K562 (cell line): ENCODE data around the gene TMC4. TPM values are rescaled to one million over a fixed set of nuclear protein-coding genes. Genes with fewer than 3 reads are reported as not detected.

ENCODE experiments used
- ATF7 ChIP-seq: fragments of 450-650 bp; IDR thresholded peaks from 2 replicates; pipeline ENCODE4 v1.7.1; 2014; ENCODE audit warnings: mild to moderate bottlenecking, moderate library complexity
- BRF2 ChIP-seq: IDR thresholded peaks from 3 replicates; pipeline ENCODE4 v1.6.1; 2011; ENCODE audit warnings: borderline replicate concordance, mild to moderate bottlenecking; ENCODE audit not compliant: insufficient read length, insufficient read depth
- DIDO1 ChIP-seq: fragments of 450-650 bp; IDR thresholded peaks from 2 replicates; pipeline ENCODE4 v1.6.1; 2016; ENCODE audit warnings: low read depth, missing biosample characterization, missing genetic modification characterization
- ELF2 ChIP-seq: fragments of 250-450 bp; sonication (Bioruptor Pico); IDR thresholded peaks from 2 replicates; pipeline ENCODE4 v1.5.0; 2021; ENCODE audit warnings: mild to moderate bottlenecking
- EP400 ChIP-seq: fragments of 450-650 bp; IDR thresholded peaks from 2 replicates; pipeline ENCODE4 v1.6.1; 2017; ENCODE audit warnings: antibody characterized with exemption, mild to moderate bottlenecking, moderate library complexity
- GTF2E2 ChIP-seq: fragments of 200-800 bp; sonication (Bioruptor generic); IDR thresholded peaks from 2 replicates; pipeline ENCODE4 v1.6.1; 2016; ENCODE audit warnings: missing genetic modification characterization, missing compliant biosample characterization
- HDAC6 ChIP-seq: IDR thresholded peaks from 2 replicates; pipeline ENCODE4 v1.6.1; 2012; ENCODE audit warnings: low read depth, mild to moderate bottlenecking, control low read depth, inconsistent platforms, low read length, moderate library complexity
- HDGF ChIP-seq: fragments of 450-650 bp; IDR thresholded peaks from 2 replicates; pipeline ENCODE4 v1.6.1; 2016
- HMG20B ChIP-seq: fragments of 250-450 bp; sonication (Bioruptor Pico); IDR thresholded peaks from 2 replicates; pipeline ENCODE4 v1.5.0; 2021; ENCODE audit warnings: mild to moderate bottlenecking
- KDM4B ChIP-seq, 2 experiments: fragments of 450-650 bp in 1 of 2; sonication (generic) in 1 of 2; IDR thresholded peaks; 2 replicates each; pipeline ENCODE4 v1.6.1; 2016 to 2017; ENCODE audit warnings: borderline replicate concordance in 2 of 2, antibody characterized with exemption in 1 of 2, low read depth in 1 of 2, mild to moderate bottlenecking in 1 of 2
- MTF1 ChIP-seq: fragments of 250-450 bp; sonication (Bioruptor Pico); IDR thresholded peaks from 2 replicates; pipeline ENCODE4 v1.9.0; 2021; ENCODE audit warnings: moderate library complexity, mild to moderate bottlenecking, inconsistent platforms, borderline replicate concordance
- MXD1 ChIP-seq: fragments of 250-450 bp; sonication (Bioruptor Pico); IDR thresholded peaks from 2 replicates; pipeline ENCODE4 v1.8.0; 2021; ENCODE audit warnings: borderline replicate concordance, mild to moderate bottlenecking, moderate library complexity; ENCODE audit not compliant: poor library complexity, severe bottlenecking
- NCOA6 ChIP-seq: fragments of 450-650 bp; IDR thresholded peaks from 2 replicates; pipeline ENCODE4 v1.6.1; 2017; ENCODE audit warnings: mild to moderate bottlenecking
- NFE2 ChIP-seq: IDR thresholded peaks from 2 replicates; pipeline ENCODE4 v1.6.1; 2014; ENCODE audit warnings: antibody characterized with exemption, low read depth
- NFXL1 ChIP-seq: fragments of 450-650 bp; formaldehyde crosslinking; IDR thresholded peaks from 2 replicates; pipeline ENCODE4 v1.4.0; 2021; ENCODE audit warnings: mild to moderate bottlenecking
- NR2C2 ChIP-seq, 2 experiments: fragments of 200-800 bp in 1 of 2; sonication (Bioruptor generic) in 1 of 2; sonication (generic) in 1 of 2; formaldehyde crosslinking in 1 of 2; IDR thresholded peaks; 2 replicates each; pipeline versions ENCODE4 v1.6.1 to v1.8.0; 2016 to 2022; ENCODE audit warnings: mild to moderate bottlenecking in 1 of 2, missing compliant biosample characterization in 1 of 2, missing genetic modification characterization in 1 of 2, missing genetic modification reagents in 1 of 2
- PKNOX1 ChIP-seq: fragments of 450-650 bp; IDR thresholded peaks from 2 replicates; pipeline ENCODE4 v1.6.1; 2016
- RUNX1 ChIP-seq: sonication (generic); IDR thresholded peaks from 2 replicates; pipeline ENCODE4 v1.6.1; 2016; ENCODE audit warnings: antibody characterized with exemption, low read depth
- SMAD1 ChIP-seq: fragments of 150-350 bp; IDR thresholded peaks from 2 replicates; pipeline ENCODE4 v1.6.1; 2014; ENCODE audit warnings: low read length, low read depth; ENCODE audit not compliant: partially characterized antibody
- SMAD3 ChIP-seq: fragments of 450-650 bp; formaldehyde crosslinking; conservative IDR thresholded peaks from 2 replicates; pipeline ENCODE4 v1.4.0; 2020; ENCODE audit warnings: mild to moderate bottlenecking
- SMARCC2 ChIP-seq: fragments of 450-650 bp; IDR thresholded peaks from 2 replicates; pipeline ENCODE4 v1.6.1; 2017; ENCODE audit warnings: antibody characterized with exemption, moderate library complexity, mild to moderate bottlenecking, low read depth
- SNAPC5 ChIP-seq: fragments of 250-450 bp; sonication (Bioruptor Pico); IDR thresholded peaks from 2 replicates; pipeline ENCODE4 v1.8.0; 2021; ENCODE audit warnings: moderate library complexity, mild to moderate bottlenecking, inconsistent platforms
- TOE1 ChIP-seq, 2 experiments: fragments of 450-650 bp in 1 of 2; sonication (generic) in 1 of 2; formaldehyde crosslinking in 1 of 2; IDR thresholded peaks; 2 replicates each; pipeline versions ENCODE4 v1.7.1 to v1.8.0; 2016 to 2022; ENCODE audit warnings: borderline replicate concordance in 2 of 2, mild to moderate bottlenecking in 2 of 2, antibody characterized with exemption in 1 of 2, inconsistent platforms in 1 of 2, low read depth in 1 of 2, missing genetic modification reagents in 1 of 2, moderate library complexity in 1 of 2
- ZEB2 ChIP-seq: fragments of 450-650 bp; IDR thresholded peaks from 2 replicates; pipeline ENCODE4 v1.6.1; 2016
- ZNF324 ChIP-seq: fragments of 250-450 bp; sonication (Bioruptor Pico); IDR thresholded peaks from 2 replicates; pipeline ENCODE4 v1.4.0; 2020; ENCODE audit warnings: mild to moderate bottlenecking
- ZNF668 ChIP-seq: fragments of 250-450 bp; sonication (Bioruptor Pico); IDR thresholded peaks from 2 replicates; pipeline ENCODE4 v1.8.0; 2022; ENCODE audit warnings: mild to moderate bottlenecking, inconsistent platforms
- ZNF75A ChIP-seq: fragments of 450-650 bp; formaldehyde crosslinking; IDR thresholded peaks from 2 replicates; pipeline ENCODE4 v1.4.0; 2020; ENCODE audit warnings: mild to moderate bottlenecking
- polyA plus RNA-seq, 8 experiments: library from polyadenylated mRNA; depleted of rRNA in 4 of 8; stranded (reverse) in 5 of 8; unstranded in 3 of 8; fragments of >200 nt; fragmentation: Nextera tagmentation in 2 of 8; fragmentation: Illumina TruSeq in 1 of 8; extraction: Ambion mirVana in 2 of 8; extraction: Trizol in 1 of 8; gene quantifications; 2 replicates each; pipeline versions ENCODE4 v1.2.1 to v1.2.3, GENCODE V29; 2011 to 2014; ENCODE audit warnings: inconsistent platforms in 1 of 8, missing spikeins in 1 of 8
- total RNA-seq, 7 experiments: library from RNA; depleted of rRNA in 6 of 7; stranded (reverse); fragments of >200 nt in 6 of 7; fragmentation: Illumina TruSeq in 2 of 7; extraction: Trizol in 2 of 7; gene quantifications; 2 replicates each; pipeline versions ENCODE4 v1.2.1 to v1.2.3, GENCODE V29; 2011 to 2021; ENCODE audit warnings: low replicate concordance in 1 of 7

The TMC4 gene
- total and polyA plus RNA-seq, 9 of the 15 experiments (the other 6 are each of a cell fraction or from before 2014, with no cell fraction given), result 0.12 to 0.79 (median 0.36) TPM; not detected in 2

- TF ChIP-seq HDGF, result no peak
- no peak for TF ChIP-seq SMAD3
- TF ChIP-seq MTF1 (CRISPR knock-in tag), result no peak
- no peak for TF ChIP-seq ZNF75A (CRISPR knock-in tag)
- TF ChIP-seq HMG20B, result no peak
- no peak for TF ChIP-seq HDAC6
- peak; percentile 43; the same call in 1 of the 2 replicates for TF ChIP-seq EP400
- no peak for TF ChIP-seq ZNF668 (CRISPR knock-in tag)
- TF ChIP-seq KDM4B (IDR thresholded peaks at IDR 0.05; ENCODE audit: borderline replicate concordance in 2 of 2, low read depth in 1 of 2), result no peak
- TF ChIP-seq ZEB2, result peak; percentile 64; the same call in 1 of the 2 replicates
- TF ChIP-seq GTF2E2, result no peak
- TF ChIP-seq TOE1 (IDR thresholded peaks at IDR 0.05; ENCODE audit: borderline replicate concordance), result no peak
- no peak for TF ChIP-seq TOE1 (CRISPR knock-in tag; IDR thresholded peaks at IDR 0.05; ENCODE audit: borderline replicate concordance, low read depth)
- TF ChIP-seq RUNX1, result 0 out of 2 replicates have a peak, but pooled peaks have one; percentile 51
- no peak for TF ChIP-seq NCOA6
- TF ChIP-seq NR2C2 (CRISPR knock-in tag; IDR thresholded peaks at IDR 0.05), result no peak
- TF ChIP-seq NR2C2 (tag; IDR thresholded peaks at IDR 0.05), result peak; percentile 55
- TF ChIP-seq NFXL1, result no peak
- TF ChIP-seq SMAD1, result peak; percentile 69
- TF ChIP-seq ZNF324 (CRISPR knock-in tag), result no peak
- TF ChIP-seq ATF7, result peak; percentile 75
- TF ChIP-seq ELF2 (CRISPR knock-in tag), result no peak
- TF ChIP-seq SMARCC2, result 0 out of 2 replicates have a peak, but pooled peaks have one; percentile 25
- TF ChIP-seq BRF2, result no peak
- TF ChIP-seq DIDO1, result no peak
- TF ChIP-seq SNAPC5 (CRISPR knock-in tag), result no peak
- TF ChIP-seq PKNOX1, result peak; percentile 51
- TF ChIP-seq MXD1, result no peak
- peak; percentile 40; the same call in 1 of the 2 replicates for TF ChIP-seq NFE2
Measured at GRCh38 chr19:54209811-54210494, 37.0 kb upstream of the TMC4 start (continued).
